NCI-H526 treated with DMSO at 0.1 percent for 48 hours (cell line): ENCODE data around the gene CAMK2N1.
"Not testable (repeated sequence)": the region's sequence is repeated elsewhere in the genome, so short reads cannot be mapped to it uniquely, and the experiment has no call there.

Experiments
- DNase-seq: peaks from one replicate; lab custom pipeline; 2025; lab: John Stamatoyannopoulos, UW

Gene CAMK2N1

DNA sequence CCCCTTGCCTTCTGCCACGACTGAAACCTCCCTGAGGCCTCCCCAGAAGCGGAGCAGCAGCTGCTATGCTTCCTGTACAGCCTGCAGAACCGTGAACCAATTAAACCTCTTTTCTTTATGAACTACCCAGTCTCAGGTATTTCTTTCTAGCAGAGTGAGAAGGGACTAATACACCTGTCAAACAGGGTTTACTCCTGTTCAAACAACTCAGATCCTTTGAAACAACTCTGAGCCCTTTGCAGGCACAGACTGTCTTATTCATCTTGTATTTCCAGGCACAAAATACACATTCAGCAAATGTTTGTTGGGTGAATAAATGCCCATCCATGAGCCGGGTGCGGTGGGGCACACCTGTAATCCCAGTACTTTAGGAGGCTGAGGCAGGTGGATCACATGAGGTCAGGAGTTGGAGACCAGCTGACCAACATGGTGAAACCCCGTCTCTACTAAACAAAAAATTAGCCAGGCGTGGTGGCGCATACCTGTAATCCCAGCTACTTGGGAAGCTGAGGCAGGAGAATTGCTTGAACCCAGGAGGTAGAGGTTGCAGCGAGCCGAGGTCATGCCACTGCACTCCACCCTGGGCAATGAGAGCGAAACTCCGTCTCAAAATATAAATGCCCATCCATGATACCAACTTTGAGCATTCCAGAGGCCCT lies 10.8 kb upstream of the CAMK2N1 start:
- not testable (repeated sequence) for DNase-seq

DNA sequence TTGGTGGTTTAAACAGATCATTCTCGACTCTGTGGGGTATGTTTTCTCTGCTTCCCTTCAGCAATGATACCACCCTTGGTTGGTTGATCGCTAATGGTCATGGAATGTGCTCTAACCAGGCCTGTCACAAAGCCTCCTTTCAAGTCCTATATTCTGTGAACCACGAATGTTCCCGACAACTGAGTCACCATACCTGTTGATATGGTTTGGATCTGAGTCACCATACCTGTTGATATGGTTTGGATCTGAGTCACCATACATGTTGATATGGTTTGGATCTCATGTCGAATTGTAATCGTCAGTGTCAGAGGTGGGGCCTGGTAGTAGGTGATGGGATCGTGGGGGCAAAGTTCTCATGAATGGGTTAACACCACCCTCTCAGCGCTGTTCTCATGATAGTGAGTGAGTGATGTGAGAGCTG lies 10.2 kb upstream of the CAMK2N1 start:
- DNase-seq, result no peak

DNA sequence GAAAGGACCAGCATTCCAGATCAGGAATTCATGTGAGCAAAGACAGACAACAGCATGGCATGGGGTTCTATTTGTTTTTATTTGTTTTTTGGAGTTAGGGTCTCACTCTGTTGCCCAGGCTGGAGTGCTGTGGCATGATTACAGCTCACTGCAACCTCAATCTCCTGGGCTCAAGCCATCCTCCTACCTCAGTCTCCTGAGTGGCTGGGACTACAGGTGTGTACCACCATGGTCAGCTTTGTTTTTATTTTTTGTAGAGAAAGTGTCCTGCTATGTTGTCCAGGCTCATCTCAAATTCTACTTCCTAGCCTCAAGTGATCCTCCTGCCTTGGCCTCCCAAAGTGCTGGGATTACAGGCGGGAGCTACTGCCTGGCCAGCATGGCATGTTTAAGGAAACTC lies 9.7 kb upstream of the CAMK2N1 start:
- no peak for DNase-seq

DNA sequence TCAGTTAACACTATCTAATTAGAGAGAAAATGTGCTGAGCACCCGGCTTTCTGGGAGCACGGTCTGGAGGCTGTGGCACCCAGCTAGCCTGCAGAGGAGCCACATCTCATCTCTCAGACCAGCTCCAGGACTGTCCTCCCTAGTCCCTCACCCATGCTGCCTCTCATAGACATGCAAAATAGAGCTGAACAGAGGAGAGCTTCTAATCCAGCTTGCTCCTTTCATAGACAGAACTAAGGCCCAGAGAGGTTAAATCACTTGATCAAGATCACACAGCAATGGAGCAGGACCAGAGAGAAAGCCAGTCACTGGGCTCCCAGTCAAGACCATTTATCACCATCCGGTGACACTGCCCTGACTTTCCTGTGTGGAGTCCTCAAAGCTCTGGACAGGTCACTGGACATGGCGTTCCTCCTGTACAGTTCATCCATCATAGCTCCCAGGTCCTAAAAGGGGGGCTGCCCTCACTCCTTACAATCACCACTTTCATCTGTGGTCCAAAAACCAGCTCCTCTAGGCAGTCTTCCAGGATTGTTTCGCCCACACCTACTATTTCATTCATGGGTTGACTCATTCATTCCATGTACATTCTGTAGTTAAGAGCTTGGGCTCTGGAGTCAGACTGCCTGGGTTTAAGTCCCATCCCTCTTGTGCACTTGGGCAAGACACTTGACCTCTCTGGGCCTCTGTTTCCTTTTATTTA lies 8.8 kb upstream of the CAMK2N1 start:
- DNase-seq, result no peak

DNA sequence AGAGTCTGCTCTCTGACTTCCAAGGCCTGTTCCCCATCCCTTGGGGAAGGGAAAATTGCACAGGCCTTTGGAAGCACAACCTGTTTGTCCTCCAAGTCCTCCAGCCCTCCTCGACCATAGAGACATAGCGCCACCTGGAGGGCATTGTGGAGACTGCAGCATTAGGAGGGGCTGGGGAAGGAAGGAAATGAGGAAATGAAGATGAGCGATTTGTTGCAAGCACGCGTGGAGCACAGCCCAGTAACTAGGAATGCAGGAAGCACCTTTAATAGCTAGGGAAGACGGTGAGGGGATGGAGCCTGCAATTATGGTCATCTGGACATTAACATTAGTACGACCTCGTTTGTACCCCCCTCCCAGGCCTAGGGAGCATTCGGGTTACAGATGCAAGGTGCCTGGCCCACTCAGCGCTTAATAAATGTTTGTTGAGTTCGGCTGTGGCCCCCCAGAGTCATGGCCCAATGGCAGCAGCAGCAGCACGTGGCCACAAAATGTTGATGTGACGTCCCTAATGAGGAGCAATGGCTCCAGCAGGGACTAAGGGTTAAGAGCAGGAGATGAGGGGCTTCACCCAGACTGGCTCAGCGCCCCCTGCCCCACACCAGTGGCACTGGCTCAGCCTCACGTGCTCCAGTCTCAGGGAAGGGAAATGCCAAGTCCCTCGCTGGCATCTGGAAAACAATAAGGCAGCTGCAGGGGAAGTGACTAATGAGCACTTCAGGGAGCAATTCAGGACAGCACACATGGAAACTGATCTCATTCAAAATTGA lies 8.0 kb upstream of the CAMK2N1 start:
- DNase-seq, result peak; percentile 42

DNA sequence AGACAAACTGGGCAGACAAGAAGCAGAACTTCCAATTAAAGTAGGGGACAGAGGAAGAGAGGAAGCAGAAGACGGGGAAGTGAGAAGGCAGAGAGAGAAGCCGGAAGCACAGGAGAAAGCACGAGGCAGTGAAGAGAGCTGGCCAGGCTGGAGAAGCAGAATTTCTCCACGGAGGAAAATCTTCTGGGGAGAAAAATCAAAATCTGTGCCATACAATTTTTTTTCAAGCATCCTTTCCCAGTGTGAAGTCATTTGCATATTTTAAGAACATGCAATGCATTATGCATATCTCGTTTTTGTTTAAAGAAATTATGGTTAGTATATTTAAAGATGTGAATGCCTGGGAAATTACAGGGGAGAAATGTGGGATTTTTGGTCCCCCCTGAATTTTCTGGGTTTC lies 7.3 kb upstream of the CAMK2N1 start:
- DNase-seq, result no peak

DNA sequence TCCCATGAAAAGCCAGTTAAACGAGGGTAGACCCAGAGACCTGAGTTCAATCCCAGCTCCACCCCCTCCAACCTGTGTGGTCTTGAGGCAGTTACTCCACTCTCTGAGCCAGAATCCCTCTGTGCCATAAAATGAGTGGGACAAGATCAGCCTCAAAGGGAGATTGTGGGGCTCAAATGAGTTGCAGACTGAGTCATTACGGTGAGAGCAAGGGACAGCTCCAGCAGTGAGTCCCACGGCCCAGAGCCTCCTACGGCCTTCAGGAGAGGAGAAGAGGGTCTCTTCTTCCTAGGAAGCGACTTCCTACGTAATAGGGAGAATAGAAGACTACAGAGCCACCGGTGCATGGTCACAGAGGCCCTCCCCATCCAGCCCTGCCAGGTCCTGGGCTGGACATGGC lies 6.7 kb upstream of the CAMK2N1 start:
- no peak for DNase-seq

DNA sequence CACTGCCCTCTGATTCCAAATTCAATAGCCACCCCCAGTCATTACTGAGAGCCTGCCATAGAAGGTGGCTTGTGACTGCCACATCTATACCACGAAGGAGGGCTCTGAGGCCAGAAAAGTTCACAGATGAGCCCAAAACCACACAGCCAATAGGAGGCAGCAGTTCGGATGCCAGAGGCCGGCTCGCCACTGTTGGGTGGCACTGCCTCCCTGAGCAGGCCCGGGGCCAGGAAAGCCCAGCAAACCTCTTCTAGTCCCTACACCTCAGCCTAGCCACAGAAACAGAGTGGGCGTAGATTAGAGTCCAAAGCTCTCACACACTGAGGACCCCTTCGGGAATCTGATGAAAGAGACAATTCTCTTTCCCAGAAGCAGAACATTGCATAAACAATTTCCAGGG lies 5.9 kb upstream of the CAMK2N1 start:
- no peak for DNase-seq

DNA sequence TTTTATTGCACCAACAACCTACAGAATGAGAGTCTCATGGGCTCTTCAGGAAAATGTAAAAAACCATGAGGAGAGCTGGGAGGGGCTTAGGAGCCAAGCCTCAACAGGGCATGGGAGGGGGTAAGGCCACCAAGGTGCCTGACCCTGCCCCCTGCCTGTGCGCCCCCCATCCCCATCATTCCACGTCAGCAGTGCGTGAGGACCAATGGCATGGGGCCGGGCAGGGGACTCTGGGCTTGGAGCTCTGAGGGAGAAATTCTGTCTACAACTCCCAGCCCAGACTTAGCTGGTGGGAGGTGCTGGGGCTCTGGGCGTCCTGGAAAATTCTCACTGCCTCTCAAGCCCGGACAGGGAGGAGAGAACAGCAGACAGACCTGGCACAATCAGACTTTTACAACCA lies 5.2 kb upstream of the CAMK2N1 start:
- no peak for DNase-seq

DNA sequence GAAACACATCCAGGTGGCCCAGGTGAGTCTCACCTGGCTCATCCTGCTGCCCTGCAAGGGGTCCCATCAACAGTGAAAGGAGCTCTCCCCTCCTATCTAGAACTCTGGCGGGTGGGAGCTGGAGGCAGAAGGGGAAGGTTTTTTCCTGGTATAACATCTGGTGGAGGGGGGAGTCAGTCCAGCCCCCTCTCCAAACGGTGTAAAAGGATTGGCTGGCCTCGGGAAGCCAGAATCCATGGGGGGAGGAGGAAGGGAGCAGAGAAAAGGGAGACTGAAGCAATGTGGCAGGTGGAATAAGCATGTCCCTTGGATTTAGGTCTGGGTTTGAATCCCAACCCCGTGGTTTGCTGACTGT lies 1.2 kb upstream of the CAMK2N1 start:
- no peak for DNase-seq

DNA sequence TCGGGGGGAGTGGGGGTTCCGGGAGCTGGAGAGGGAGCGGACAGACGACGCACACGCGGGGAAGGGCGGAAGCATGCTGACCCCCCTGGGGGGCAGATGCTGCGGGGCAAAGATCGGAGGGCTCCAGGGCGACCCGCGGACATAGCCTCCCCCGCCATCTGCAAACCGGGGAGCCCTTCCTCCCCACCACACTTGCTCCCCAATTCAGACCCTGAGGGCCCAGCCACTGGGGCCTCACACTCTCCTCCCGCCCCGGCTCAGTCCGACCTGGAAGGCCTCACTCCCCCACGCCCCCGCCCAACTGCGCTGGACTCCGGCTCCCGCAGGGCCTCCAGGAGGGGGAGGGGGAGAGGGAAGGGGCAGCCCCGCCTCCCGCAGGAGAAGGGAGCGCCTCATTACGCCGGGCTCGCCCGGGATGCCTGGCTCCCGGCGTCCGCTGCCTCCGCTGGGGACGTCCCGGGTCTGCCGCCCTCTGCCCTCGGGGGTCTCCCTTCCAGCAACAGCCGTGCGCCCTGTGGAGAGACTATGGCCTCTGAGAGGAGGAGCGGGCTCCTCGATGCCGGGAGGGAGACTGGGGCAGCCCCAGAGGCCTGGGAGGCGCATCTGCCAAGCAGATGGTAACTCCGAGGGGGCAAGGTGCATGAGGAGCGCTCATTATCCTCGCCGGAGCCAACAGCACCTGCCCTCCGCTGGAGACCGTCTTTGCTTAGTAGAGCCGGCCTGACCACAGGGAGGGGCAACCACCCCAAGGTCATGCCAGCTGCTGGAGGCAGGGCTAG lies 636 bp upstream of the CAMK2N1 start:
- no peak for DNase-seq

DNA sequence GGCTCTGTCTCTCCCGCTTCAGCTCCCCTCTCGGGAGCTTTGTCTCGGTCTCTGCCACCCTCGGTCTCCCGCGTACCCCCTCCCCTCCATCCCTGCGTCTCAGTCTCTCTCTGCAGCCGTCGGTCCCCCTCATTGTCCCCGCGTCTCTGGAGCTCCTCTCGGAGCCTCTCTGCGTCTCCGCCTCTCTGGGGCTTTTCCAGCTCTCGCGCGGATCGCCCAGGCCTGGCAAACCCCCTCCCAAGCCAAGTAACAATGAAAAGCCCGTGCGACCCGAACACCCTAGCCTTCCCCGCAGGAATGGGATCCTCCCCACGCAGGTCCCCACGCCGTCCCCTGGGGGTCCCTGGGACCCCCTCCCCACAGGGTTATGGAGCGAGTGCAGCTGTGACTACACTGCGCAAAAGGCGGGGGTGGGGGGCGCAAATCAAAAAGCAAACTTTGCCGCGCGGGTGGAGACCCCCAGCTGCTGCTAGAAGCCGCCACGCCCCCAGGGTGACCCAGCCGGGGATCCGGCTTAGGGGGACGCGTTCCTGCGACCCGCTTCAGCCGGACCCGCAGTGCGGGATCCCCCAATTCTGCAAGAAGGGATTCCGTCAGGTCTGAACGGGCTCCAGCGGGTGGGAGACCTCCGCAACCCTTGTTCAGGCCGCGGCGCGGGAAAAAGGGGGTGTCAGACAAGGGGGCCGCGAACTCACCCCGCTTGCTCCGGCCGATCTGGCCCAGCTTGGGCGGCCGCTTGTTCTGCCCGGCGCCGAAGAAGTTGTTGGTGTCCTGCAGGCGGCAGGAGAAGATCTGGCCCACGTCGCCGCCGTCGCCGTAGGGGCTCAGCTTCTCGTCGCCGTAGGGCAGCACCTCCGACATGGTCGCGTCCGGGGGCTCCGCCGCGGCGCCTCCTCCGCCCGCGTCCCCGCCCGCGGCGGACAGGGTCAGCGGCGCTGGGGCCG lies 1.2 kb downstream of the CAMK2N1 start:
- no peak for DNase-seq

DNA sequence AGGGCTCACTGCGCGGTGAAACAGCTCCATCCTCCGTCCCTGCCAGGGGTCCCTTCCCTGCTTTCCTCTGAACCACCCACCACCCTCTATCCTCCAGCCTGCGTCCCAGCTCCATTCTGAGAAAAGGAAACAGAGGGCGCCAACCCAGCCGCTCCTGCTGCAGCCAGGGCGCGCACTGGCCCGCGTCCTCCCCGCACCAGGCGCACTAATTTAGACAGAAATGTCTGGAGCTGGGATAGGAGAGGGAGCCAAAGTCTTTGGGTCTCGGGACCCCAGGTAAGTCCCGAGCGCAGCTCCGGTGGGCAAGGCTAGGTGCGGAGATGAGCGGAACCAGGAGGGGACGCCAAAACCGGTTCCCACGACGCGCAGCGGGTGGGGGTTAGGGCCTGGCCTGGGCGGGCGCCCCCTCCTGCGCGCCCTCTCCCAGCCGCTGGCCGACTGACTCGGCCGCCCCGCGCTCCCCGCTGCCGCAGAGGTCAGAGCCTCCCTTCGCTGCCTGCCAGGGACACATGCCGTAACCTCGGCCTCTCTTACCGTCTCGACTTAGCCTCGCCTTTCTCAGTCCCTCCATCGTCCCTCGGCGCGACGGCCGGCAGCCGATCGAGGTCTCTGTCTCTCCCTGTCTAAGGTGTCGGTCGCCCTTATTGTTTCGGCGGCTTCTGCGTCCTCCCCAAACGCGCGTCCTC lies 2.0 kb downstream of the CAMK2N1 start:
- DNase-seq, result no peak

DNA sequence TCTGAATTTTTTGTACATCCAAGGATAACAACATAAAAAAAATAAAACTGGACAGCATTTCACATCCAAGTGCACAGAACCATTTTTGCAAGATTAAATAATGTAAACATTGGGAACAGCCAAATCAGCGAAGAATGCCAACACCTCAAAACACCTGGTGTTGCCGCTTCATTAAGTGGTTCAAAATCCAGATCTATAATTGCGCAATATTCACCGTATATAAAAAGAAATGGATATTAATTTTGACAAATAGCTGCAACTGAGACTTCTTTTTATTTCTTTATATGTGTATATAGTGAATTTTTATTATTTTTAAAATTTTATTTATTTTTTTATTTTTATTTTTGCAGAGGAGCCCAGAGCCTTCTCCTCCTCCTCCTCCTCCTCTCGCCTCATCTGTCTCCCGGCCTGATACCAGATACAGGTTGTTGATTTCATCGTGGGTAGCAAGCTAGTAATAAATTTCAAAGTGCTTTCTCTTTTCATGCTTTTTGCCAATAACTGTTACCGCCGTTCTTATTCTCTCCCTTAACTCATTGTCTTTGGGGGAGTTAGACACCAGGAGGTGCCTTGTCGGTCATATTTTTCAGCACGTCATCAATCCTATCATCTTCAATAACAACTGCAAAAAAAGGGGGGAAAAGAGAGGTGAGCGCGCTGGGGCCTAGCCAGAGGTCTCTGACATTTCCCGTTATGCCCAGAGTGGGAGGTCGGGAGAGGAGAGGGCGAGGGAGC lies 2.7 kb downstream of the CAMK2N1 start:
- no peak for DNase-seq

DNA sequence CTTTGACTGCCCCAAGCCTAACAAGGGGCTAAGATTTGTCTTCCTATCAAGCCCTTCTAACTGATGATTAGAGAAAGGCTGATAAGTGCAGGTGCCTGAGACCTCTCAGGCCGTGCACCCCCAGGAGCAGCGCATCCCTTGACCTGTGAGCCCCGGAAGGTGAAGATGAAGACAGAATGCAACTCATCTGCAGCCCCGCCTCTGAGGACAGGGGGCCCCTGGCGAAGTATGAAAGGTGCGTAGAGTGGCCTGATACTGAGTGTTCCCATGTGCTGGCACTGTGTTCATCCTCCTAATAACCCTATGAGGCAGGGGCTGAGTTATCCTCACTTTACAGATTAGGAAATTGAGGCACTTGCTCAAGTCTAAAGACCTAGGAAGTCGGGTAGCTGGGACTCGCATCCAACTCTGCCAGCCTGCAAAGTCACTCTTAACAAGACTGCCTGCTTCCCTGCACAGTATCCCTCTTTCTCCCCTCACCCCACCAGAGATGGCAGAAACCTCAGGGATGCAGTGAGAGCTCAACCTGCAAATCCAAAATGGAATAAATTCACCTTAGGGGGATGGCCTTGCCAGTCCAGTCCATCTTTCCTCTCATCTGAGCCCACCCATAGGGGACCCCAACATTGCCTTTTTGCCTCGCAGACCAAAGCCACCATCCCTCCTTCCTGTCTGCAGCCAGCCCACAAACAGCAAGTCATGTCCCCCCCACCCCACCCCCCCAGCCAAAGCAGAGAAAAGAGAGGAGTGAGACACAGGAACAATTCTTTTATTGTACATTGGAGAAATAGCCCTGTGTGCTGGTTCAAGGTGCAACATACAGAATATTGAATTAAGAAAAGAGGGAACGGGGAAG lies 4.1 kb downstream of the CAMK2N1 start:
- no peak for DNase-seq

DNA sequence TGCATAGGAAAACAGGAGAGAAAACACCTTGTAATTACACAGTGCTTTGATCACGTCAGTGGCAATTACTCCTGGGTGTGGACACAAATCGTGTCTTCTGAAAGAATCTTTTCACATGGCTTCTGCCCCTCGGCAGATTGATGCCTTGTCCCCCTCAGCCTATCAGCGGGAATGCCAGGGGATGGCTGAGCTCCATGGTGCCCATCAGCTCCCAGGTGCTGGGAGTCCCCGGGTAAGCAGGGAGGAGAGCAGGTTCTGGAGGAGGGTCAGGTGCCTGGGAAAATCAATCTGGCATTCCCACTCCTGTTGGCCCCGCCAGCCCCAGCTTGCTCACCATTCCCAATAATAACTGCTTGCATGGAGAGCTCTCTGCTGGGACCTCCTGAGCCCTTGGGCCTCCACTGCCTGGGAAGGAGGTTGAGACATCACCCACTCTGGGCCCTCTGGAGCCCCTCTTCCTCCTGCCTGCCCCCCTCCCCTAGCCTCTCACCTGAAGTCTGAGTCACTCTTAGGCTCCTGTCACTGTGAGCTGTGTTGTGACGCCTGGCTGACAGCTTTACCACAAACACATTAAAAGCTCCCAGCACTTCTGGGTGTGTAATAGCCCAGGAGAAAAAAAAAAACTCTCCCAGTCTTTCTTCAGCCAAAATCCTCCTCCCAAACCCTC lies 4.9 kb downstream of the CAMK2N1 start:
- no peak for DNase-seq

DNA sequence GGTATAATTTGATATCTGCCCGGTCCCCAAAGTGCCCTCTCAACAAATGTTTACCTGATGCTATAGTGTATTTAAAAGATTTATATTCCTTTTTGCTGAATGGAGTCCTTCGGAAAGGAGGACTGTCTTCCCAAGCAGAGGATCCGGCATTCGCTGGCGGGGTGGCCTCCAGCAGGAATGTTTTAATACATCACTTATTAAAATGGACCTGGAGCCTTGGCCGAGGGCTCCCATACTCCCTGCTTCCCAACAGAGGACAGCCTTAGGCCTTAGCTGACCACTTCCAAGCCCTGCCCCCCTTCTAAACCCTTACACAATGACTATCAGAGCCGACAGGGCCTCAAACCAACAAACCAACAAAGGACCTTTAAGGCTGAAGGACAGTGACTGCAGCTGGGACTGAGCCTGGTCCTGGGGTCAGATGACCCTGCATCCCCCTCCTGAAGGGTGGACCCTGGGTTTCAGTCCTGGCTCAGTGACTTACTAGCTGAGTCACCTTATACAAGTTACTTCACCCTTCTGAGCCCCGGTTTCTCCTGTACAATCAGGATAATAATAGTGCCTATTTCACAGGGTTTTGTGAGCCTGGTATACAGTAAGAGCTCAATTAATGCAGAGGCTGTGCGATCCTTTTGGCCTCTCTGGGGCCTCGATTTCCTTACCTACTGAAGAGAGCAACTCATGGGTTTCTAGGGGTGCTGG lies 5.6 kb downstream of the CAMK2N1 start:
- no peak for DNase-seq

DNA sequence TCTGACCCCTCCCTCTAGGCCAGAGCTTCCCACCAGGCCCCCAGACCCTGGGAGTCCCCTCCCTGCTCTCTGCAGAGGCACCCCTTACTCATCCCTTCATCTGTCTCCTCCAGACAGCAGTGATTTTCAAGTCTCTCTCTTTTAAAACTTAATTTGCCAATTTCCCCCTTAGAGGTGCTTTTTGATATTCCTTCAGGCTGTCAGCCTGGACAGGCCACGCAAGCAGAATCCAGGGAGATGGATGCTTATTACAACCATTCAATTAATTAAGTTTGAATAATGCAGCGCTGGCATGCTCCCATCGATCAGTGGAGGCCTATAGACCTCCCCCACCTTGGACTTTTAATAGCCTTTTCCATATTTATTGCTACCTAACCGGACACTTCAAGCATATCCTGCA lies 6.2 kb downstream of the CAMK2N1 start:
- no peak for DNase-seq
